GM19438 (cell line): ENCODE data around the gene CTSO.
"Not testable (repeated sequence)": the region's sequence is repeated elsewhere in the genome, so short reads cannot be mapped to it uniquely, and the experiment has no call there.

Experiments
- ATAC-seq: cut with Tn5 transposase; IDR thresholded peaks from one replicate; pipeline ENCODE4 v1.9.1; 2021; ENCODE audit warnings: low read depth; ENCODE audit not compliant: unreplicated experiment

CTSO gene

GRCh38 chr4:155908187-155909139, 45.2 kb downstream of the CTSO start:
- ATAC-seq: no peak

DNA sequence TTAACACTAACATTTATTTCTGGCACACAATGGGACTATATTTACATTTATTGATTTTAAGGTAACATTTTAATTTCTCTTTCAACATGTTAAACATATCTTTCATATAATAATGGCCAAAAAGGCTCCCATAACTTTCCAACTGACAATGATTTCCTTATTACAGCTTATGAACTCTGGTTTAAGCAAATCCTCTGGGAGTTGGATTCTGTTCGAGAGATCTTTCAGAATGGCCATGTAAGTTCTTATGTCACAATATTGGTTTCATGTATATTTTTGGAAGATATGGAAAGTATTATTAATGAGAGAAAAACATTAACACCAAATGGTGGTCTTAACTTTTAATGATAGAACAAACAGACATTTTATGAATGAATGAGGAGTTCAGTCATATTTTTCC, 46.1 kb downstream of the CTSO start:
- no peak for ATAC-seq

DNA sequence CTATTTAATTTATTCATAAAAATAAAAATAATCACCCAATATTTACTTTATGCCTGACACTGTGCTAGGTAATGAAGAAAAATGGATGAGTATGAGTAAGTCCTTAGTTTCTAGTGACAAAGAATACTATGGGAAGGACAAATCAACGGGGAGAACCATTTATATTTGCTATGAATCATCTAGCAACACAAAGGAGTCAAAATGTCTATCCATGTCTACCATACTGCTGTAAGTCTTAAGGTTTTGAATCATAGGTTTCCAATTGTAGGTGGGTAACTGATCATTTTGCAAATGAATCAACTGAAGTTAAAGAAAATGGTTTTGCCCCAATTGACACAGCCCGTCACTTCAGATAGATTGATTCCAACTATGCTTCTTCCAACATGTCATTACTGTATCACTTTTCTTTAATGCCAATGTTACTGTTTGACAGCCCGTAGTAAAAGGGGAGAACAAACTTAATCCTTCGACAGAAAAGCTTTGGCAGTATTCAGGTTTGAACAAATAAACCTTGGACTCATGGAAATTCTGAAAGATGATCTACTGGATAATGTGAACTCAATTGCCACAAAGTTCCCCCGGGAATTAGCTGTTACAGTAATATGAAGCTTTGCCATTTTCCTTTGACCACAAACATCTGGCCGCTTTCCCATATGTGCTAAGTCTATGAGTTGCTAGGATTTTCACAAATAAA, 47.0 kb downstream of the CTSO start:
- ATAC-seq: no peak

DNA sequence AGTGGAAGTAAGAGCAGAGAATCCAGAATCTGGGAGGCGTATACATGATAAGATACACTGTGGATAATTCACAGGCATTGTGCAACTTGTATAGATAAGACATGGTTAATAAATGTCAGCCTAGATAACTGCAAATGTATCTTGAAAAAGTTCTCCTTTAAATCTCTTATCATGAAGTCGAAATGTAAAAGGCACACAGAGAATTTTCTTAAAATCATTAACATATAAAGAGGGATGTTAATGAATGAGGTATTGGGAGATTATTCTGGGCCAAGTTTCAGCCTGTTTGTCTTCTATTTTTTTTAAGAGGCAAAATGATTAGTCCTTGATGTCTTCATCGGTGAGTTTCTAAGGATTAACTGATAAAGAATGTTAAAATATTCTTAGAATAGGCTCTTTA, 49.3 kb downstream of the CTSO start:
- no peak for ATAC-seq

GRCh38 chr4:155903453-155903852, 50.2 kb downstream of the CTSO start, which contains the start of gene TDO2:
Gene TDO2, plus strand, starts transcription at chr4:155903696. Its CDS starts 63 bp downstream, at chr4:155903759.
- ATAC-seq: no peak

DNA sequence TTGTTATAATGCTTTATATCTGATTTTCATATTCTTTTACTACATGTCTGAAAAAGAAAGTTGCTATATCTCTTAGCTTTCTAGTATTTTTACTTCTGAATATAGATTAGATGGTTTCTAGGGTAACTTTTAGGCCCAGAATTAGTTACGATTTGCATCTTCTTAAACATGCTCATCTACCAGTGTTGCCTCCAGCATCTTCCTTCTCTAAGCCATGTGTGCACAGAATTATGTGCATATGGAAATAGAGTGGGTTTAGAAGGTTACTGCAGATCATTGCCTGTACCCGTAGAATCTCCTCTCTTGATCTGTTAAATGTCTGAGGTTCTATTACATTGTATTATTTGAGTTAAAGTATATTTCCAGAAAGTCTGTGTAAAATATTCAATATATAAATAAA, 52.7 kb downstream of the CTSO start:
- ATAC-seq: no peak

GRCh38 chr4:155900381-155900780, 53.3 kb downstream of the CTSO start:
- ATAC-seq: no peak

DNA sequence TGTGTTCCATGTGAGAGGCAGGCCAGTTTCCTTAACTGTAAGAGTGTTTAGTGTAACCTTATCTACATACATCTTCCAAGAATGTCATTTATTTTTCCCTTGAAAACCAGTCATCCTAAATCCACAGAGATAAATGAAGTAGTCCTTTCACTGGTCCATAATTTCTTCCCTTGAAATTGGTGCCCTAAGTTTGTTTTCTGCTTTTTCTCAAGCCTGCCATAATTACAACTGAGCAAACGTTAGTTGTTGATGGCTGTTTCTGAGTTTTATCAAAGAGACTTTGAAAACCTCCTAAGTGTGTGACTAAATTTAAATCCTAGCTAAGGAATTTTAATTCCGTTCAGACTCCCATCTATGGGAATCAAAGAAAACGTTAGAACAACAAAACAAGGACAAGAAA, 53.8 kb downstream of the CTSO start:
- ATAC-seq: no peak

GRCh38 chr4:155898371-155898770, 55.3 kb downstream of the CTSO start:
- not testable (repeated sequence) for ATAC-seq

DNA sequence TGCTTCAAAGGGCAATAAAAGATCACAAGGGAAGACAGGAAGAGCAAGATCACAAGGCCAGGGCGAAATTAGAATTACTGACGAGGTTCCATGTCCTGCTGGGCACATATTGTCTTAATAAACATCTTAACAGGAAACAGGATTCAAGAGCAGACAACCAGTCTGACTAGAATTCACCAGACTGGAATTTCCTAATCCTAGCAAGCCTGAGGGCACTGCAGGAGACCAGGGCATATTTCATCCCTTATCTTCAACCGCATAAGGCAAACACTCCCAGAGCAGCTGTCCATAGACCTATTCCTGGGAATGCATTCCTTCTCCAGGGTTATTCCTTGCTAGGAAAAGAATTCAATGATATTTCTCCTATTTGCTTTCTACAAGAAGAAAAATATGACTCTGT, 62.6 kb downstream of the CTSO start:
- ATAC-seq: no peak

DNA sequence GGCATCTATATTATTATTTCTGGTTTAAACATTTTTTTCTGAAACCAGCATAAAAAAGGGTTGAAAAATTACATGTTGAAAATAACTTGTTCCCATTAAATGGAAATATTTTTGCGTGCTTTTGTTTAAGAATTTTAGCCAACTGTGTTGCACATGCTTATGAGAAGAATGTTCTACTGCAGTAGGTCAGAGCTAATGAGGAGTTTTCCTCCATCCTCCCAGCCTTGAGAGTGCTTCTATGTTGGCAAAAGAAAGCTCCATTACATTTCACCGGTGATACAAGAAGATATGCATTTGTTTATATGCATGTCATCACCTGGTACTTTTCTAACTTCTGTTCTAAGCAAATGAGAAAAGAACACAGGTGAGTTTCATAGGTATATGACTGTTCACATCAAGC, 63.7 kb downstream of the CTSO start:
- no peak for ATAC-seq

DNA sequence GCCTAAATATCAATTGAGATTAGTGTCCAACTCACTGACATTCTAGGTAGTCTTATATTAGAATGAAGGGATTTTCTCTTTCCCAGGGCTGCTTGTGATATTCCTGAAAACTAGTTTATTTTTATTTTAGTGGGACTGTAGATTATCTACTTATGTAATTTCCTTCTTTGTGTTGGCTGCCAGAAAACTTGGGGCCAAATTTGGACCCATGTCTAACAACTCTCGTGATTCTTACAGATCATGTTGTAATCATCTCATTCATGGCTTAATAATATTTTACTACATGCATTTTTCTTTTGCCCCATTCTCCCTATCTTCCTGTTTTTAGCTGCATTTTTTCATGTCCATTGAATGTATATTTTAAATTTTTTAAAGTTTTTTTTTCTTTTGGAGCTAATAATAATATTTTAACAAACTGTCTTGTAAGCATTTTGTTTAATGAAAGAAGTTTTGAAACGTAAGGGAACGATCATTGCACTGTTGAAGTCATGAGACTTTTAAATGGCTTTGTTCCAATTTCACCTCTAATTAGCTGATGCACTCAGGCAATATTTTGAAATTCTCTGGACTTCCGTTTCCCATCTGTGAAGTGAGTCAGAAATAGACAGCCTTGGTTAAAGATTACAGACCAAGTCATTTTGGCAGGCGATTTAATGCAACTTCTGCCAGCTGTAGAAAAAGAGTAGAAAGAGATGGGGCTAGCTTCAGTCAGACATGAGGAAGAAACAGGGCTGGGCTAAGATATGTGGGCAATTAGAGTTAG, 64.5 kb downstream of the CTSO start:
- peak; percentile 98 for ATAC-seq

DNA sequence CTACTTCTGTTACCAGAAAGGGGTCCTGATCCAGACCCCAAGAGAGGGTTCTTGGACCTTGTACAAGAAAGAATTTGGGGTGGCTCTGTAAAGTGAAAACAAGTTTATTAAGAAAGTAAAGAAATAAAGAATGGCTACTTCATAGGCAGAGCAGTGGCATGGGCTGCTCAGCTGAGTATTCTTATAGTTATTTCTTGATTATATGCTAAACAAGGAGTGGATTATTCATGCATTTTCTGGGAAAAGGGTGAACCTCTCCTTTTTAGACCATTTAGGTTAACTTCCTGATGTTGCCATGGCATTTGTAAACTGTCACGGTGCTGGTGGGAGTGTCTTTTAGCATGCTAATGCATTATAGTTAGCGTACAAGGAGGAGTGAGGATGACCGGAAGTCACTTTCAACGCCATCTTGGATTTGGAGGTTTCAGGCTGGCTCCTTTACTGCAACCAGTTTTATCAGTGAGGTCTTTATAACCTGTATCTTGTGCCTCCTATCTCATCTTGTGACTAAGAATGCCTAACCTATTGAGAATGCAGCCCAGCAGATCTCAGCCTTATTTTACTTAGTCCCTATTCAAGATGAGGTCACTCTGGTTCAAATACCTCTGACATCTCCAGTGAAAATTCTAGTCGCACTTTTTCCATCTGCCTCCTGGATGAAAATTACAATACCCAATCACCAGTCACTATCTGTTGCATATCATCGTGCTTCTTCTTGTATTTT, 65.7 kb downstream of the CTSO start:
- ATAC-seq: no peak

- no peak for ATAC-seq
These were observed 66.6 kb downstream of the CTSO start for GRCh38 chr4:155887045-155887444.

- no peak for ATAC-seq
These were observed 68.0 kb downstream of the CTSO start for GRCh38 chr4:155885666-155886065.

DNA sequence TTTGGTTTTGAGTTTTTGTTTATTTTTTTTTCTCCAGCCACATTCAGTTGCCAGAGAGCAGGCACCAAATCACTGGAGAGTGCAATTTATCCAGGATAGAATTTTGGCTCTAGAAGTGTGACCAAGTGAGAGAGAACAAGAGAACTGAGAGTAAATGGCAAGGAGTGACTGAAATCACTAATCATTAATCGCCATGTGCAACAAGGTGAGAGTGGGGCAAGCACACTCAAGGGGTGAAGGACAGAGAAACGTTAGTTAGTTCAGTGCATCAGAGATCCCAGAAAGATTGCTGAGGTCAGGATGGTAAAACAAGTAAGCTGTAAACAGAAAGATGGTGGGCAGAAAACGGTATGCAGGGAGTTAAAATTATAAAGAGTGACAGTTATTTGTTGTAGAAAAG, 69.8 kb downstream of the CTSO start:
- ATAC-seq: no peak

GRCh38 chr4:155881555-155881954, 72.1 kb downstream of the CTSO start:
- ATAC-seq: peak; percentile 63

- ATAC-seq: no peak
These were observed 73.9 kb downstream of the CTSO start for GRCh38 chr4:155879767-155880166.

- ATAC-seq: no peak
These were observed 75.1 kb downstream of the CTSO start for GRCh38 chr4:155878611-155879010.

DNA sequence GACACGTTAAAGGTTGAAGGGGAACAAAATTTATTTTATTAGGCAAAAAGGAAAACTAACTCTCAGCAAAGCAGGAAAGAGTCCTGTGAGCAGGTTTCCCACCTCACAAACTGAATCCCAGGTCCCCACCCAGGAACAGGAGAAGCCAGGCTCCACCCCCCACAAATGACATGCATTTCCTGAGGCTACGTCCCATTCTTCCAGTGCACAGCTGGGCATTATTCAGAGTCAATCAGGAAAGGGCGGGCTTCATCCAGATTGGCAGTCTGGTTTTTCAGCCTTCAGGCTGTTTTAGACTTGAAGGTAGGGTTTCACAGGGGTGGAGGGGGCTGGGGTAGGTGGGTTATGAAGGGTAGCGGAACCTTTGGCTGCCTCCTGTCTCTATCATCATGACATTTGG, 75.7 kb downstream of the CTSO start:
- ATAC-seq: no peak
